CD4-positive, alpha-beta T cell (primary cell): Measurements from ENCODE around the gene TSPAN8. TPM values are rescaled to one million over a fixed set of nuclear protein-coding genes. Genes with fewer than 3 reads are reported as not detected.
"Not testable (repeated sequence)": the region's sequence is repeated elsewhere in the genome, so short reads cannot be mapped to it uniquely, and the experiment has no call there.

Source experiments
- ATAC-seq: fragments of 200-7000 bp; cut with Tn5 transposase; one replicate; pipeline ENCODE4 v1.10.0; 2022; ENCODE audit warnings: mild to moderate bottlenecking; ENCODE audit not compliant: poor library complexity
- CTCF ChIA-PET: fragments of 350-600 bp; sonication (Branson Sonifier 250); formaldehyde crosslinking; loops from one replicate; lab custom pipeline; 2021; ENCODE audit warnings: antibody characterized with exemption, inconsistent platforms; lab: Charles Lee
- POLR2A ChIA-PET: fragments of 350-600 bp; sonication (Branson Sonifier 250); formaldehyde crosslinking; loops from one replicate; lab custom pipeline; 2021; ENCODE audit warnings: antibody characterized with exemption, inconsistent platforms; lab: Charles Lee
- DNase-seq, 14 experiments: peaks; one replicate each; pipeline ENCODE4 v3.0.0-alpha.2; 2013 to 2020; ENCODE audit warnings: mixed read lengths in 2 of 14
- H3K27ac ChIP-seq, 2 donors: one replicate each; pipeline versions ENCODE4 v1.5.1 to v1.7.0; 2013; ENCODE audit warnings: low read length in 2 of 2, low read depth in 1 of 2, mild to moderate bottlenecking in 1 of 2
- H3K27me3 ChIP-seq, 2 experiments: 1 replicate in 1 of 2; 2 replicates in 1 of 2; pipeline versions ENCODE4 v1.6.1 to v1.7.0; 2013; ENCODE audit warnings: low read length in 2 of 2, control low read depth in 1 of 2, mild to moderate bottlenecking in 1 of 2, moderate library complexity in 1 of 2; ENCODE audit not compliant: insufficient read depth in 2 of 2, control insufficient read depth in 1 of 2
- H3K36me3 ChIP-seq: one replicate; pipeline ENCODE4 v1.6.1; 2013; ENCODE audit warnings: low read length, control low read depth; ENCODE audit not compliant: insufficient read depth
- H3K4me1 ChIP-seq: one replicate; pipeline ENCODE4 v1.6.1; 2013; ENCODE audit warnings: low read length, control low read depth; ENCODE audit not compliant: insufficient read depth
- H3K4me3 ChIP-seq: one replicate; pipeline ENCODE4 v1.5.1; 2013; ENCODE audit warnings: mild to moderate bottlenecking, low read length, moderate library complexity
- H3K9me3 ChIP-seq, 2 experiments: 1 replicate in 1 of 2; 2 replicates in 1 of 2; pipeline versions ENCODE4 v1.6.1 to v1.7.0; 2013; ENCODE audit warnings: low read length in 2 of 2, mild to moderate bottlenecking in 2 of 2, control low read depth in 1 of 2, moderate library complexity in 1 of 2; ENCODE audit not compliant: control insufficient read depth in 1 of 2, insufficient read depth in 1 of 2
- H3K27ac Mint-ChIP-seq: one replicate; pipeline ENCODE4 v1.8.0; 2020; ENCODE audit warnings: mixed read lengths
- H3K27me3 Mint-ChIP-seq: one replicate; pipeline ENCODE4 v1.8.0; 2021; ENCODE audit warnings: mixed read lengths
- H3K36me3 Mint-ChIP-seq: one replicate; pipeline ENCODE4 v1.8.0; 2021; ENCODE audit warnings: low read depth, mixed read lengths
- H3K4me1 Mint-ChIP-seq: one replicate; pipeline ENCODE4 v1.8.0; 2021; ENCODE audit warnings: low read depth, mixed read lengths
- H3K4me3 Mint-ChIP-seq: one replicate; pipeline ENCODE4 v1.8.0; 2020; ENCODE audit warnings: mild to moderate bottlenecking, mixed read lengths
- H3K9me3 Mint-ChIP-seq: one replicate; pipeline ENCODE4 v1.8.0; 2020; ENCODE audit warnings: mixed read lengths
- CTCF ChIP-seq: fragments of 200-600 bp; IDR thresholded peaks from one replicate; pipeline ENCODE4 v1.8.0; 2022; ENCODE audit warnings: antibody characterized with exemption, mild to moderate bottlenecking
- intact Hi-C, 2 experiments: fragments of 100-400 bp; cut with DNase I in 1 of 2; cut with micrococcal nuclease in 1 of 2; formaldehyde crosslinking; loops; one replicate each; pipeline versions ENCODE4 v1.15.1 to v1.9.0; 2023 to 2025; cut with DNase I, micrococcal nuclease
- total RNA-seq, 174 experiments: library from RNA in 2 of 174; stranded (reverse) in 2 of 174; gene quantifications; one replicate each; pipeline ENCODE4 v1.2.3 and lab custom pipeline; 2021 to 2026

TSPAN8 gene
- total RNA-seq, 2 experiments from 2014 or later: not detected

- POLR2A ChIA-PET: no interaction called here
- H3K4me3 Mint-ChIP-seq: no peak overlapping the region
- Histone ChIP-seq H3K27ac (no peak overlapping the region), H3K4me1 (no peaks in the 10 kb centered on the region), H3K27me3 (no peaks in the 10 kb centered on the region), H3K9me3 (no peaks in the 10 kb centered on the region), H3K36me3 (no peaks in the 10 kb centered on the region), H3K4me3 (no peak overlapping the region)
- no peak for ATAC-seq
- intact Hi-C loops: no loop called here
- DNase-seq: no peak
- TF ChIP-seq CTCF: no peak
- no peaks in the 10 kb centered on the region for H3K36me3 Mint-ChIP-seq
- peaks cover 3% of the 10 kb centered on the region for H3K27me3 Mint-ChIP-seq
- H3K4me1 Mint-ChIP-seq: no peaks in the 10 kb centered on the region
- CTCF ChIA-PET: no interaction called here
- H3K27ac Mint-ChIP-seq: no peak overlapping the region
- H3K9me3 Mint-ChIP-seq: peaks cover 8% of the 10 kb centered on the region
Measured at GRCh38 chr12:71152851-71153250, 4.9 kb downstream of the TSPAN8 start.

GRCh38 chr12:71150041-71150440, 7.8 kb downstream of the TSPAN8 start:
- not testable (repeated sequence) for H3K27ac Mint-ChIP-seq

GRCh38 chr12:71144682-71145081, 13.1 kb downstream of the TSPAN8 start:
- ChIA-PET POLR2A (no interaction called here), CTCF (no interaction called here)
- Mint-ChIP-seq H3K27me3 (no peaks in the 10 kb centered on the region), H3K4me1 (no peaks in the 10 kb centered on the region), H3K4me3 (no peak overlapping the region), H3K36me3 (no peaks in the 10 kb centered on the region), H3K27ac (no peak overlapping the region), H3K9me3 (no peaks in the 10 kb centered on the region)
- intact Hi-C loops: no loop called here
- no peak overlapping the region for H3K4me3 ChIP-seq
- H3K27ac ChIP-seq: no peak overlapping the region
- TF ChIP-seq CTCF: no peak
- no peaks in the 10 kb centered on the region for H3K36me3 ChIP-seq
- no peak for DNase-seq
- H3K4me1 ChIP-seq: no peaks in the 10 kb centered on the region
- ATAC-seq: no peak
- H3K9me3 ChIP-seq: no peaks in the 10 kb centered on the region
- H3K27me3 ChIP-seq: no peaks in the 10 kb centered on the region

More at GRCh38 chr12:71150041-71150440, 7.8 kb downstream of the TSPAN8 start:
- CTCF ChIA-PET, H3K27me3 Mint-ChIP-seq, ATAC-seq, DNase-seq, H3K4me3 Mint-ChIP-seq, H3K4me1 Mint-ChIP-seq, H3K27ac ChIP-seq, POLR2A ChIA-PET, H3K27me3 ChIP-seq, H3K36me3 Mint-ChIP-seq, H3K4me1 ChIP-seq, H3K36me3 ChIP-seq, H3K9me3 ChIP-seq, intact Hi-C loops, H3K9me3 Mint-ChIP-seq, H3K4me3 ChIP-seq: not testable (repeated sequence)

GRCh38 chr12:71142956-71143355, 14.8 kb downstream of the TSPAN8 start:
- CTCF ChIA-PET: no interaction called here
- POLR2A ChIA-PET: no interaction called here
- Mint-ChIP-seq H3K4me3 (no peak overlapping the region), H3K36me3 (no peaks in the 10 kb centered on the region), H3K4me1 (no peaks in the 10 kb centered on the region), H3K9me3 (no peaks in the 10 kb centered on the region), H3K27ac (no peak overlapping the region), H3K27me3 (no peaks in the 10 kb centered on the region)
- DNase-seq (no peak), ATAC-seq (no peak)
- Histone ChIP-seq H3K4me1 (no peaks in the 10 kb centered on the region), H3K9me3 (no peaks in the 10 kb centered on the region), H3K27me3 (no peaks in the 10 kb centered on the region), H3K36me3 (no peaks in the 10 kb centered on the region), H3K27ac (no peak overlapping the region), H3K4me3 (no peak overlapping the region)
- intact Hi-C loops: no loop called here
- TF ChIP-seq CTCF: no peak
